Cardiac muscle cell (in vitro differentiated cells and primary cell): Measurements from ENCODE around the gene SWI5. TPM values are rescaled to one million over a fixed set of nuclear protein-coding genes. Genes with fewer than 3 reads are reported as not detected.

ENCODE experiments used
- DNase-seq, 2 donors: peaks; one replicate each; pipeline versions ENCODE4 v3.0.0 to v3.0.0-alpha.2; 2010 to 2017; ENCODE audit warnings: low read depth in 1 of 2, low spot score in 1 of 2
- H3K27ac ChIP-seq: fragments of 200-600 bp; sonication (generic); 2 replicates; pipeline ENCODE4 v1.5.1; 2016
- H3K27me3 ChIP-seq: fragments of 200-600 bp; sonication (generic); 2 replicates; pipeline ENCODE4 v1.6.0; 2016; ENCODE audit warnings: control low read depth
- H3K36me3 ChIP-seq: fragments of 200-600 bp; sonication (generic); 2 replicates; pipeline ENCODE4 v1.5.1; 2016; ENCODE audit warnings: control low read depth
- H3K4me1 ChIP-seq: fragments of 200-600 bp; sonication (generic); 2 replicates; pipeline ENCODE4 v1.8.1; 2017; ENCODE audit warnings: low read depth, mild to moderate bottlenecking, mixed run types
- H3K4me3 ChIP-seq: fragments of 200-600 bp; sonication (generic); 2 replicates; pipeline ENCODE4 v1.5.1; 2016; ENCODE audit warnings: mild to moderate bottlenecking
- H3K9me3 ChIP-seq: fragments of 200-600 bp; sonication (generic); 2 replicates; pipeline ENCODE4 v1.5.1; 2017; ENCODE audit warnings: low read depth, mild to moderate bottlenecking, control low read depth
- polyA plus RNA-seq: library from polyadenylated mRNA; unstranded; fragments of >200 nt; fragmentation: Nextera tagmentation; extraction: Ambion mirVana; gene quantifications from 2 replicates; pipeline ENCODE4 v1.2.1, GENCODE V29; 2016
- total RNA-seq: library from RNA; depleted of rRNA; stranded (reverse); fragments of >200 nt; gene quantifications from 2 replicates; pipeline ENCODE4 v1.2.3, GENCODE V29; 2016
- TF ChIP-seq, protein P1 (sequence below): IDR thresholded peaks from 2 replicates; pipeline ENCODE4 v1.5.1; 2012; ENCODE audit warnings: low read depth, mild to moderate bottlenecking, low read length

The SWI5 gene
- total and polyA plus RNA-seq, 2 experiments from 2014 or later: 37.7 to 82.6 TPM

DNA sequence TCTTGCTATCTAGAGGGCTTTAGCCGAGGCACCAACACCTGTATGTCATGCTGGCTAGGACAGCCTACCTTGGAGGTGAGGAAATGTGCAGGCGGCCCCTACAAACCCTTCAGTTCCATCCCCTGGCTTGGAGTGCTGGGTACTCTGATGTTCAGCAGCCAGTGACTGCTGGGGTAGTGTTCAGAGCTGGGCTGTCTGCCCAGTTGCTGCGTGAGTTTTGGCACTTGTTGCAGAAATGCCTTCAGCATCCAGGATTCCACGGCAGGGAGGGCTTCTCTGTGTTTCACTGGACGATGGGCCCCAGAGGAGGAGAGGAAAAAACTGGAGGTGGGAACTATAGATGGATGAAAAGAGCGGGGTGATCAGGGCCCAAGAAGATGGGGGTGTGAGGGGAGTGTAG lies 10.4 kb downstream of the SWI5 start:
- Histone ChIP-seq H3K4me1 (no peaks in the 10 kb centered on the region), H3K9me3 (no peaks in the 10 kb centered on the region), H3K36me3 (no peaks in the 10 kb centered on the region), H3K27ac (no peak overlapping the region), H3K4me3 (no peak overlapping the region), H3K27me3 (no peaks in the 10 kb centered on the region)
- DNase-seq: peak in 1 of 2 donors; percentile 66
- TF ChIP-seq, protein P1, sequence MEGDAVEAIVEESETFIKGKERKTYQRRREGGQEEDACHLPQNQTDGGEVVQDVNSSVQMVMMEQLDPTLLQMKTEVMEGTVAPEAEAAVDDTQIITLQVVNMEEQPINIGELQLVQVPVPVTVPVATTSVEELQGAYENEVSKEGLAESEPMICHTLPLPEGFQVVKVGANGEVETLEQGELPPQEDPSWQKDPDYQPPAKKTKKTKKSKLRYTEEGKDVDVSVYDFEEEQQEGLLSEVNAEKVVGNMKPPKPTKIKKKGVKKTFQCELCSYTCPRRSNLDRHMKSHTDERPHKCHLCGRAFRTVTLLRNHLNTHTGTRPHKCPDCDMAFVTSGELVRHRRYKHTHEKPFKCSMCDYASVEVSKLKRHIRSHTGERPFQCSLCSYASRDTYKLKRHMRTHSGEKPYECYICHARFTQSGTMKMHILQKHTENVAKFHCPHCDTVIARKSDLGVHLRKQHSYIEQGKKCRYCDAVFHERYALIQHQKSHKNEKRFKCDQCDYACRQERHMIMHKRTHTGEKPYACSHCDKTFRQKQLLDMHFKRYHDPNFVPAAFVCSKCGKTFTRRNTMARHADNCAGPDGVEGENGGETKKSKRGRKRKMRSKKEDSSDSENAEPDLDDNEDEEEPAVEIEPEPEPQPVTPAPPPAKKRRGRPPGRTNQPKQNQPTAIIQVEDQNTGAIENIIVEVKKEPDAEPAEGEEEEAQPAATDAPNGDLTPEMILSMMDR: no peak

DNA sequence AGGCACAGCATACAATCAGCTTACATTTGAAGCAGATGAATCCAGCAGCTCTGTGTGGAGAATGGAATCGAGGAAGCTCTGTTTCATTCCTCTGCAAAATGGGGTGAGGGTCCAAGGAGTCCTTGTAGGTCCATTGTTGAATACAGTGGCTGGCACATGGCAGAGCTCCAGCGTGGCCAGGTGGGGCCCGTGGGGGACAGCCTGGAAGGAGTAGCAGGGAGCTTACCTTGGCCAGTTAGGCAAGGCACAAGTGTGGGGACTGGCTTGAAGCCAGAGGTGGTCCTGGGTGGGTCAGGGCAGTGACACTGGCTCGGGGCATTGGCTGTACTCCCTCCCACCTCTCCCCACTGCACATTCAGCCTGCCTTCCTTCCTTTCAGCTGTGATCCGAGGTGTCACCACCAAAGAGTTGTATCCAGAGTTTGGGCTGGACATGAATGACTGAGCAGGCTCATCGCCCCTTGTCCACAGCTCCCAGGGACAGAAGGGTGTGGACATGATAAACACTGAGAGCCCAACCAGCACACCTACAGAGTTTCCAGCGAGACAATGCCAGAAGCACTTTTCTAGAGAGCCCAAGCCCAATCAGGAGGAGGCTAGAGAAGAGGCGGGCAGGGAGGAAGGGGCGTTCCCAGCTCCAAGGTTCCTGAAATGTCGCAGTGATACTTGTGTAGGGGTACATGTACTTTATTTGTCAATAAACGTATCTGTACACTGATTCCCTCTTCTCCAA lies 12.4 kb downstream of the SWI5 start:
- DNase-seq: no peak
- Histone ChIP-seq H3K27me3 (no peaks in the 10 kb centered on the region), H3K36me3 (no peaks in the 10 kb centered on the region), H3K9me3 (no peaks in the 10 kb centered on the region), H3K4me3 (no peak overlapping the region), H3K4me1 (no peaks in the 10 kb centered on the region), H3K27ac (no peak overlapping the region)
- TF ChIP-seq, protein P1: no peak

DNA sequence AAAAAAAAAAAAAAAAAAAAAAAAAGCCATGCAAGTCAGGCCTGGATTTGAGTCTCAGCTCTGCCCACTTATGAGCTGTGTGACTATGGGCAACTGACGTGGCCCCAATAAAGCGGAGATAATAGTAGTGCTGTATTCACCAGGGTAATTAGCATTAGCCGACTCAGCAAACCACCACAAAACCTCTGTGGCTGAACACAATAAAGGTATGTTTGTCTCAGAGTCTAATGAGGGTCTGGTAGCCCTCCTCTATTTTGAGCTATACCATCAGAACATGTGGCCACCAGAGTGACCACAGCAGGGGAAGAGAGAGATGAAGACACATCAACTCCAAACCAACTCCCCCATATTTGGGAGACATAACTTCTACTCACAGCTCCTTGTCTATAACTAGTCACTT lies 15.9 kb downstream of the SWI5 start:
- H3K27me3 ChIP-seq: no peaks in the 10 kb centered on the region
- no peaks in the 10 kb centered on the region for H3K9me3 ChIP-seq
- no peaks in the 10 kb centered on the region for H3K36me3 ChIP-seq
- no peak for DNase-seq
- no peak overlapping the region for H3K27ac ChIP-seq
- H3K4me3 ChIP-seq: no peak overlapping the region
- H3K4me1 ChIP-seq: no peaks in the 10 kb centered on the region
- TF ChIP-seq, protein P1: no peak

DNA sequence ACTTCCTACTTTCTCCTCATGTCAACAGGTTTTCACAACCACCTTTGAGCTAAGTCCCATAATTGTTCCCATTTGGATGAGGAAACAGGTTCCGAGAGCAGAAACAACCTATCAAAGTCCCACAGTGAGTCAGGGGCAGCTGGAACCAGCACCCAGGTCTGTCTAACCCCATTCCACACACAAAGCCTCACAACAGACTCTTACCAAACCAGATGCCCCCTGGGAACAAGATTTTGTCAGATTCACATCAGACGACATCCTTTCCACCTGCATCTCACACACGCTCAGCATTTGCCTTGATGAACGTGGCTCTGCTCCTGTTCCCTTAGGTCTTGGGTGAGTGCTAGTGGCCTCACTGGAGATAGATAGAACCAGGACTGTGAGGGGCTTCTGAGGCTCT lies 17.0 kb downstream of the SWI5 start:
- TF ChIP-seq, protein P1: no peak
- no peaks in the 10 kb centered on the region for H3K27me3 ChIP-seq
- H3K27ac ChIP-seq: no peak overlapping the region
- H3K9me3 ChIP-seq: no peaks in the 10 kb centered on the region
- no peaks in the 10 kb centered on the region for H3K4me1 ChIP-seq
- H3K4me3 ChIP-seq: no peak overlapping the region
- no peaks in the 10 kb centered on the region for H3K36me3 ChIP-seq
- DNase-seq: no peak

DNA sequence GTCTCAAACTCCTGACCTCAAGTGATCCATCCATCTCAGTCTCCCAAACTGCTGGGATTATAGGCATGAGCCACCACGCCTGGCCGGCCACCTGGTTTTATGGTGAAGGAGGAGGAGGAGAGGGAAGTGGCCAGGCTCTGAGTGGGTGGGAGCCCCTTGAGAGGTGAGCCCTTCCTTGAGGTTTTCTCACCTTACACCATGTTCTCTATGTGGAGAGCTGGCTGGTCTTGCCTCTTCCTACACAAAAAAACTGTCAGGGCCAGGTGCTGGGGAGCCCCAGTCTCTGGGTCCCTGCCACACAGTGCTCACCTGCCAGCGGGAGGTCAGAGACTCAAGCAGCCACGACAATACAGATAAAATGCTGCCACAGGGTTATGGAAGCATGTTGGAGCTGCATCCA lies 18.1 kb downstream of the SWI5 start:
- H3K9me3 ChIP-seq: no peaks in the 10 kb centered on the region
- no peak overlapping the region for H3K4me3 ChIP-seq
- H3K4me1 ChIP-seq: no peaks in the 10 kb centered on the region
- DNase-seq: no peak
- TF ChIP-seq, protein P1: no peak
- no peaks in the 10 kb centered on the region for H3K27me3 ChIP-seq
- H3K36me3 ChIP-seq: no peaks in the 10 kb centered on the region
- no peak overlapping the region for H3K27ac ChIP-seq
